ENCODE measurements around the gene PTPRG.

Gene PTPRG

DNA sequence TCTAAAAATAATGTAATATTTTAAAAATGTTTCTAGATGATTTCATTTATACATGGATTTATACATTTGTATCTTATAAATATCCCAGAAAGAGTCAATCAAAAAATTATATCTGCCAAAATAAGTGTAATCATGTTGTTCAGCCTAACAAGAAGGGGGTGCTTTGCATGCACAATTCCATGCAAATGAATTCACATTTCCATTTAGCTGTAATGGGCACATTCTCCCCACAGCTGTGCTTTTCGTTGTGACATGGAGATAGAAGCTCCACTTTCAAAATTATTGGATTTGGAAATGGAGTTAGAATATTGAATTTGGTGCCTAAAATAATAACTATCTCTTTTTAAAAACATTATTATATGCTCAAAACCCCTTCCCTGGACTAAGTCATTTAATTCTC is 270.6 kb downstream of the PTPRG start:
- DNase-seq, result no peak

DNA sequence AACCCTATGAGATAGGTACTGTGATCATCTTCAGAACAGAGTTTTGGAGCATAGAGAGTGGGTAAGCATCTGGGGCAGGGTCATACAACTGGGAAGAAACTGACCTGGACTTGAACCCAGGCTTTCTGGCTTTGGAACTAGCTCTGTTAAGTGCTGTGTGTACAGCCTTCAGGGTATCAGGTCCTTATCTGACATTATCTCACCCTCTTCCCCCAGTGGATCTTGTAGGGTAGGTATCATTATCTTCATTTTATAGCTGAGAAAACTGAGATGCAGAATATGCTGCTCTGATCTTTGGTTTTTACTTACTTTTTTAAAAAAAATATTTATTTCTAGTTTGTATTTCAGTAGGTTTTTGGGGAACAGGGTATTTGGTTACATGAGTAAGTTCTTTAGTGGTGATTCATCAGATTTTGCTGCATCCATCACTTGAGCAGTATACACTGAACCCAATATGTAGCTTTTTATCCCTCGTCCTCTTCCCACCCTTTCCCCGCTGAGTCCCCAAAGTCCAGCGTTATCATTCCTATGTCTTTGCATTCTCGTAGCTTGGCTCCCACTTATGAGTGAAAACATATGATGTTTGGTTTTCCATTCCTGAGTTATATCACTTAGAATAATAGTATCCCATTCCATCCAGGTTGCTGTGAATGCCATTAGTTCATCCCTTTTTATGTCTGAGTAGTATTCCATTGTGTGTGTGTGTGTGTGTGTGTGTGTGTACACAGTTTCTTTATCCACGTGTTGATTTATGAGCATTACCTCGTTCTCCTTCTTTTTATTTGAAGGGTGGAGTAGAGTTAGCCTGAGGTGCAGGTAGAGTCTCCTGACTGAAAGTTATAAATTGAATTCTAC is 271.2 kb downstream of the PTPRG start:
- DNase-seq, result no peak

DNA sequence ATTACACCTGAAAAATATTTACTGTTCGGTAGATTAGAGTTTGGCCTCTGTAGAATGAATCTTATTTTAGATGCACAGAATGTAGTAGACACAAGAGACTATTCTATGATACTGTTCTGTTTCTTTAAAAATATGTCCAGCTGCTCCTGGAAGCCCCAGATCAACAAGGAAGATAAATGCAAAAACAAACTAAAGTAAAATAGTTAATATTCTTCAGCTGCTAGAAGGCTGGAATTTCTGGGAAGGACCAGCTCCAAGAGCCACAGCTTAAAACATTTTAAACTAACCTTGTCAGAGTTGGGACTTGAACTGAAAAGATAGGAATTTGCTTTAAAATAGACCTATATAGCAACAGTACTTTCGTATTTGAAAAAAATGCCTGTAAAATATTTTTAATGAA is 277.9 kb downstream of the PTPRG start:
- DNase-seq, result no peak

DNA sequence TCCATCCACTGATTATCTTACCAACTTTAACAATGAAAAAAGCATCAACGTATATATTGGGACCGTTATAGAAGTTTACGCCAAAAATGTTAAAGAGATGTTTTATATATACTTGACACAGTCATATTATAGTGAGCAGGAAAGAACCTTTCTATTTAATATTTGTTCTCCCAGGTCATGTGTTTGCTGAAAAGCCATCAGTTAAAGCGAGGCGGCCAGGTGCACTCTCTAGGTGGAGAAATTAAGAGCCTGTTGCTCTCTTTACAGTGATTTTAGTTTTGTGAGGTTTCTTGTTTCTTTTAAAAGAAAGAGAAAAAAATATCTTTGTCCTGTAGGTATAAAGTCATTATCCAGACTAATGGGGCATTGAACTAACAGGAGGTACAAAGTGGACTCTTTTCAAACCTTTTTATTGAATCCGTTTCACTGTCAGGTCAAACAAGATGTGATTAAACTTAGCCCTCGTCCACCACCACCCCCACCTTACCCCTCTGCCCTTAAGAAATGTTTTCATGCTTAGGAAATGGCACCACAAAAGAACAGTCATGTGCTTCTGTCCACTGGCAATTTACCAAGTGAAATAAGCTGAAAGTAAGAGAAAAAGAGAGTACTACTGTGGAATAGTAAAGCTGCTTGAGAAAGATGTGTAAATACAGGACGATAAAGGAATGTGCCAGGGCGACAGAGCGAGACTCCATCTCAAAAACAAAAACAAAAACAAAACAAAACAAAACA is 279.9 kb downstream of the PTPRG start:
- DNase-seq, result no peak

DNA sequence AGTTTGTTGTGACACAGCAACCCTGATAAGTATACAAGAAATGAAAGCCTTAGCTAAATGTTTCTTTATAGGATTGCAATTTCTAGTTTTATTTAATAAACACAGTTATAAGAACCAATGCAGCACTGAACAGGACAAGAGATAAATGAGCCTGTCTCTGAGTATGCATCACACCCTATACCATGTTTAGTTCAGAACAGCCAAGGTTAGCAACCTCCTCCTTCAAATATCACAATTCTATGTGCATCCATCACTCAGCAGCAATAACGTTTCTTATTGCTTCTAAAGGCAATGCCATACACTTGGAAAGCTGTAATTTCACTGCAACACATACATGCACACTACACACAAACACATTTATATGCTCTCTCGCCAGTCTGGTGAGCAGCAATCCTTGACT is 280.6 kb downstream of the PTPRG start:
- no peak for DNase-seq

DNA sequence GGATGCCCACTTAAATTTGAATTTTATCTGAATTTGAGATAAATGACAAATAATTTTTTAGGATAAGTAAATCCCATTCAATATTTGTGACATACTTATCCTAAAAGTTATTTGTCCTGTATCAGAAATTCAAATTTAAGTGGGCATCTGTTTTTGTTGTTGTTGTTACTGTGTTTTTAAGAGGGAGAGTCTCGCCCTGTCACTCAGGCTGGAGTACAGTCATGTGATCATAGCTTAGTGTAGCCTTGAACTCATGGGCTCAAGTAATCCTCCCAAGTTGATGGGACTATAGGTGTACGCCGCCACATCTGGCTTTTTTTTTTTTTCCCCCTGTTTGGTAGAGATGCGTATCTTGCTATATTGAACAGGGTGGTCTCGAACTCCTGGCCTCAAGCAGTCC is 283.0 kb downstream of the PTPRG start:
- no peak for DNase-seq

GRCh38 chr3:61846488-61846887 is 285.1 kb downstream of the PTPRG start:
- DNase-seq, result no peak

DNA sequence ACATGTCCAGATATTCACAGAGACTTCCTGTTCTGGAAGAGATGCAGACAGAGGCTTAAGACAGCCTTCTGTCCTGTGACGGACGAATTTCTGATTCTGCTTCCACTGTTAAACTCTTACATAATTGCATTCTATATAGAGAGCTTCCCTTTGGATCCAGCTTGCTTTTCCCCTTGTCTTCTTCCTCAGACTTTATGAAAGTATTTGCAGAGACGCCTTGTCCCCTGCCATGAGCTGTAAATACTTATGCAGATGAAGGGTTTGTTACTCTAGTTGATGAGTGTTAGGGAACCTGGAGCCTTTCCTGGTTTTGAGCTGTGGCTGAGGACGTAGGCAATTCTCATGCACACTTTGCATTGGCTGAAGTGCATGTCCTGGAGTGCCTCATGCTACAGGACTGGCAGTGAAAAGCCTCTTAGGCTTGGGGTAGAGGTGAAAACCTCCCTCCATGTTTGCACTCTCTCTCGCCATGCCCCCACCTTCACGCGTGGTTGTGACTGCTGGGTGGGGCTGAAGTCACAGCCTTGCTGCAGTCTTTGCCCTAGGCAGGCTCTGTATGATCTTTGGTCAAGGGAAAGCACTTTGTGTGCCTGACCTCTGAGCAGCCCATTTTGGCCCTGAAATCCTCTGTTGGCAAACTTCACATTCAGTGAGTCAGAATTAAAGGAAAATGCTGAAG is 286.6 kb downstream of the PTPRG start:
- DNase-seq, result no peak

GRCh38 chr3:61848885-61849284 is 287.5 kb downstream of the PTPRG start:
- no peak for DNase-seq

DNA sequence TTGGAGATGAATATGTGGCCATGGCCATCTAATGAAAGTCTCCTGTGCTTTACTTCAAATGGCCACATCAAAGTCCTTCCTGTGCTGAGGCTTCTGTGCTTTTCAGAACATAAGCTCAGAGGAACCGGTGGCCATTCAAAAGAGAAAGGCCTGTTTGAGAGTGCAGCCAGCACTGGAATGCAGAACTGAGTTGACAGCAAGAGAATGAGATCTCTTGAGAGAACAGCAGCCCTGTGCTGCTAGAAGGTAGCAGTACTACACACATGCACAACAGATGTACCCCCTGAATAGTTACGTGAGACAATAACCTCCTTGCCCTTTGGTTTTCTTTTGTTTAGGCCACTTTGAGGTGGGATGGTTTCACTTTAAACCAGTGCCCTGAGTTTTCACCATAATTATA is 292.5 kb downstream of the PTPRG start:
- DNase-seq, result no peak

DNA sequence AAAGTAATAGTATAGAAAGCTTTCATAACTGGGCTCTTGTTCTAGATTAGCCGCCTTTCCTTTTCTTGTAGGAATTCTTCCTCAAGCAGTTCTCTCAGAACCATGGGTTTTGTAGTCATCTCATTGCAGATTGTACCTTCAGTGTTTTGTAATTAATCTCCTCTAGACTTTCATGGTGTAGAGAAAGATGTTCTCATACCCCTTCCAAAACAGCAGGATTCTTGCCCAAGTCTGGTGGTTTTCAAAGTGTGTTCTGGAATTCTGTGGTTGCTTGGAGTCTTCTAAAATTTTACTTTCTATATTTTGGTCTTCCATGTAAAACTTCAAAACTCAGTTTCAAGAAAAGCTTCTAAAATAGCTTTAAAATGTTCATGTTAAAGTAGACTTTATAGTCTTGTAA is 293.8 kb downstream of the PTPRG start:
- no peak for DNase-seq

DNA sequence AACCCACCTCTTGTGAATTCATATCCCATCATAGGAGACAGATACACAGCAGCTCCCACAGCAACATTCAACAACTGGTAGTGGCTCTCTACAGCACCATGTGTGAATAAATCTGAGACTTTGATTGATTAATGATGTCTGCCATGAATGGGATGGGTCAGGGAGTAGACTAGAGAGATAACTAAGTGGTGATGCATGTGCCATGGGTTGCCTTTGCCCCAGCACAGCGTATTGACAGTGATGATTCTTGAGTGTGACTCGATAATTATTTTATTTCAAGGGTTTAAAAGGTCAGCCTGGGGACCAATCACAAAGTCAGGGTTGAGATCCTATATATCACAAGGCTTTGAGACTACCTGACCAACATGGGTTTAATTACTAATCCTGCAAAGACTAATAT is 295.9 kb downstream of the PTPRG start:
- DNase-seq, result no peak

DNA sequence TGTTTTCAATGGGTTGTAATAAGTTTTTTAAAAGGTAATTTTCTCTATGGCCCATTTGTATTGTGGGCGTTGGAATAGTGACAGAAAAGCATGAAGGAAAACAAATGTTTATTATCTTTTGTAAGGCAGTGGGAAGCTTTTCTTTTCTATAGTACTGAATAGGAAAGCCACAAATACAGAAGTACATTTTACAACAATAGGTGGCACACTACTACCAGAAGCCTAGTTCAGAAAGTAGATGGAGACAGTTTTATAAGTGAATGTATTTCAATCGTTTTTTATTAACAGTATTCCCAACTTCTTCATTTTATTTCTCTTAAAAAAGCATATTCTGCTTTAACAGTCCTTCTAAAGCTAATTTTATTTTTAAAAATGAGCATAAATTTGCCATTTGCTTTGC is 296.7 kb downstream of the PTPRG start:
- DNase-seq, result no peak

DNA sequence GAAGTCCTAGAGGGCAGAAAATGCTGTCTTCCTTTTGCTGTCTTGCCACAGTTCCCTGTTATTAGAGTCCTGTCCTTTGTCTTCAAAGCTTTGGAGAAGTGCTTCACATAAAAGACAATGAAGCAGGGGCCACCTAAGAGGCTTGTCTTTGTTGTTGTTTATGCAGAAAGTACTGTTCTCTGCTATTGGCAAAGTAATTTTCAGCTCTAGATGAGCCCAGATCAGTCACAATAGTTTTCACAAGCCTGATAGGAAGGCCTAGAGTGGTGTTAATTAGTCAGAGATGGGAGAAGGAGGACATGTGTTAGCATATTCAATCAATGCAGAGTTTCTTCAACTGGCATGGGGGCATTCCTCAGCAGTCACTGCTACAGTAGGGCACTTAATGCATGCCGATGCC is 300.0 kb downstream of the PTPRG start:
- DNase-seq, result no peak

GRCh38 chr3:61862614-61863289 is 301.4 kb downstream of the PTPRG start:
- no peak for DNase-seq

- no peak for DNase-seq
These were observed 302.2 kb downstream of the PTPRG start for GRCh38 chr3:61863579-61863978.

- DNase-seq, result no peak
These were observed 303.5 kb downstream of the PTPRG start for GRCh38 chr3:61864886-61865285.

DNA sequence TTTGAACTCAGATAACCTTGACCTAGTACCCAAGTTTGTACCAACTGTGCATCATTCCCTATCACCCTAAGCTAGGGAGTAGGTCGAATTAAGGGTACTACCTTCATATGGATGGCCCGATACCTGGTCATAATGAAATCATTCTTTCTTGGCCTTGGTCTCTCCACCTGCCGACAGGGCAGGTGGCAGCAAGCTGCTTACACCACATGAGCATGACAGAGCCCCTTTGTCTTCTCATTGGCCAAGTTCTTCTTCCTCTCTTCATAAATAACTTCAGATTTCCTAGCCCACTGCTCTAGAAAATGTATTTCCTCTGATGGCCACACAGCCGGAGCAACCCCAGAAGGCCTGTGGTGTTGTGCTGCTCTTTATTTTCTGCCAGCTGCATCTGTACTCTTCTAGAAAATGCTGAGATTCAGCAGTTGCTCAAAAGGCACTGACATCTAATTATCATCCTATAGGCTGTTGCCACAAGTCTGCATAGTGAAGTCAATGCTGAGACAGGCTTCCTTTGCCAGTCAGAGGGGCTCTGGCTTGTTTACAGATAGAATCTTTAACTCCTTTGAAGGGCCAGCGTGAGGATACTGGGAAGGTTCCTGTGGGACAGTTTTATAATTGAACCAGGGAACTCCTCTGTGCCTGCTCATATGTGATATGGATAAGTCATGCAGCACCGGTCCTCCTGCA is 304.2 kb downstream of the PTPRG start:
- DNase-seq, result no peak

GRCh38 chr3:61866153-61866542 is 304.8 kb downstream of the PTPRG start:
- DNase-seq, result no peak

GRCh38 chr3:61866961-61867461 is 305.6 kb downstream of the PTPRG start:
- DNase-seq, result no peak

DNA sequence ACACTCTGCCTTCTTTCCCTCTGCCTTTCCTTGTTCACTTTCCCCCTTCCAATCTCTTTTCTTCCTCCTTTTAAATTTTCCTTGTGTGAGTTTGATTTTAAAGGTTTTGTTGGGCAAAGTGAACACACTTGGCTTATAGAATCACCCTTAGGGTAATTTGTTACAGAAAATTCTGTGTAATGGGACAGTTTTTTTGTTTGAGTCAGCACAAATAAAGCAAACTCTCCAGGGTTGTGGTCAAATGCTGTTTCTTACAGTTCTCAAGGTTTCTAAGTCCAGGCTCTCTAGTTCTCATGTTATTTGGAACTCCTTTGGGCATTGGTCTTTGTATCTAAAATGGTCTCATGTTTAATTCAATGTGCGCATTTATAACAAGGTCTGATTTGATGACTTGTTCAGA is 307.1 kb downstream of the PTPRG start:
- no peak for DNase-seq

DNA sequence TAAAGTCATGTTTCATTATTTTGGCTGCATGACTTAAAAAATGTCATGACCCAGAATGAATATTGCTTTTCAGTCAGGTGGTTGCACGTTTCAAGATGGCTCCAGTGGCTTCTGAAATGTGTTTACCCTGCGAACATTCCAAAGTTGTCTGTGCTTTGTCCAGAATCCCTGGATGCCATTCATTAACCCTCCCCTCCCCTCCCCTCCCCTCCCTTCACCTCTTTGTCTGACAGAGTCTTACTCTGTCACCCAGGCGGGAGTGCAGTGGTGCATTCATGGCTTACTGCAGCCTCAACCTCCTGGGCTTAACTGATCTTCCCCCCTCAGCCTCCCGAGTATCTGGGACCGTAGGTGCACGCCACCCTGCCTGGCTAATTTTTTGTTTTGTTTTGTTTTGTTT is 308.0 kb downstream of the PTPRG start:
- no peak for DNase-seq

DNA sequence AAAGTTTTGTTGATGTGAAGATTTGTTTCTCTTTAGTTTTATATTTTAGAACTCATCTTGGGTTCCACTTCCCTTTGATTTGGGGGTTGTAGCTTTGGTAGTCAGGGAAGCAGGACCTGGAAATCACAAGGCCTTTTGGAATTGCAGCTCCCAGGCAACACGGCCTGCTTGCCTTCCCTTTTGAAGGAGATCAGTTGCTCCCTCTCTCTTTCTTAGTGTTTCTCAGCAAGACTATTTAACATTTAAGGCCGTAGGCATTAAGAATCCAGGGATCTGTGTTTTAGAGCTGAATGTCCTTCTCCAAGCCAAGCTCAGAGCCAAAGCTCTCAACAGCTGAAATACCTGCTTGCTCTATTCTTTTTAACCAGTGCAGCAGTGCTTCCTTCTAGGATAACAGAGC is 310.3 kb downstream of the PTPRG start:
- DNase-seq, result no peak

All from activated naive CD4-positive, alpha-beta T cell (primary cell).